Stimulated activated CD8-positive, alpha-beta memory T cell treated with anti-CD3 and anti-CD28 coated beads, Interleukin-12 subunit alpha, Interleukin-12 subunit beta, amount 100 ng/mL, for 24 hours (primary cell): ENCODE measurements around the gene NRG3.

ENCODE experiments used
- DNase-seq: peaks from one replicate; pipeline ENCODE4 v3.0.0-alpha.2; 2020; ENCODE audit errors: extremely low read depth

NRG3 gene

GRCh38 chr10:82468453-82468852 lies 593.5 kb downstream of the NRG3 start:
- no peak for DNase-seq

GRCh38 chr10:82472406-82473335 lies 597.7 kb downstream of the NRG3 start:
- DNase-seq, result no peak

GRCh38 chr10:82477776-82478175 lies 602.8 kb downstream of the NRG3 start:
- no peak for DNase-seq

- DNase-seq, result no peak
Measured at GRCh38 chr10:82492647-82493046, 617.7 kb downstream of the NRG3 start.

- DNase-seq, result no peak
Measured at GRCh38 chr10:82496114-82496513, 621.1 kb downstream of the NRG3 start.

- DNase-seq, result no peak
Measured at GRCh38 chr10:82497439-82497838, 622.4 kb downstream of the NRG3 start.

- no peak for DNase-seq
Measured at GRCh38 chr10:82498976-82499375, 624.0 kb downstream of the NRG3 start.

- DNase-seq, result no peak
Measured at GRCh38 chr10:82505009-82505408, 630.0 kb downstream of the NRG3 start.

GRCh38 chr10:82506680-82507376 lies 631.8 kb downstream of the NRG3 start:
- no peak for DNase-seq

GRCh38 chr10:82515256-82515655 lies 640.3 kb downstream of the NRG3 start:
- DNase-seq, result no peak

GRCh38 chr10:82529062-82529461 lies 654.1 kb downstream of the NRG3 start:
- no peak for DNase-seq

GRCh38 chr10:82535457-82535856 lies 660.5 kb downstream of the NRG3 start:
- no peak for DNase-seq

GRCh38 chr10:82536668-82537067 lies 661.7 kb downstream of the NRG3 start:
- DNase-seq, result no peak

- no peak for DNase-seq
Measured at GRCh38 chr10:82538272-82538671, 663.3 kb downstream of the NRG3 start.

GRCh38 chr10:82543631-82544030 lies 668.6 kb downstream of the NRG3 start:
- DNase-seq, result no peak

GRCh38 chr10:82544377-82544776 lies 669.4 kb downstream of the NRG3 start:
- DNase-seq, result no peak

- no peak for DNase-seq
Measured at GRCh38 chr10:82551506-82551905, 676.5 kb downstream of the NRG3 start.

- no peak for DNase-seq
Measured at GRCh38 chr10:82552267-82552666, 677.3 kb downstream of the NRG3 start.

GRCh38 chr10:82554381-82554780 lies 679.4 kb downstream of the NRG3 start:
- DNase-seq, result no peak

GRCh38 chr10:82558014-82558607 lies 683.1 kb downstream of the NRG3 start:
- no peak for DNase-seq

- DNase-seq, result no peak
Measured at GRCh38 chr10:82564353-82565196, 689.6 kb downstream of the NRG3 start.

- DNase-seq, result no peak
Measured at GRCh38 chr10:82565197-82565575, 690.2 kb downstream of the NRG3 start.
